ENCODE data around the gene SIDT1. TPM values are rescaled to one million over a fixed set of nuclear protein-coding genes. Genes with fewer than 3 reads are reported as not detected.

The SIDT1 gene
- total and polyA plus RNA-seq, 4 donors = 0.08 to 2.2 (median 0.82) TPM

DNA sequence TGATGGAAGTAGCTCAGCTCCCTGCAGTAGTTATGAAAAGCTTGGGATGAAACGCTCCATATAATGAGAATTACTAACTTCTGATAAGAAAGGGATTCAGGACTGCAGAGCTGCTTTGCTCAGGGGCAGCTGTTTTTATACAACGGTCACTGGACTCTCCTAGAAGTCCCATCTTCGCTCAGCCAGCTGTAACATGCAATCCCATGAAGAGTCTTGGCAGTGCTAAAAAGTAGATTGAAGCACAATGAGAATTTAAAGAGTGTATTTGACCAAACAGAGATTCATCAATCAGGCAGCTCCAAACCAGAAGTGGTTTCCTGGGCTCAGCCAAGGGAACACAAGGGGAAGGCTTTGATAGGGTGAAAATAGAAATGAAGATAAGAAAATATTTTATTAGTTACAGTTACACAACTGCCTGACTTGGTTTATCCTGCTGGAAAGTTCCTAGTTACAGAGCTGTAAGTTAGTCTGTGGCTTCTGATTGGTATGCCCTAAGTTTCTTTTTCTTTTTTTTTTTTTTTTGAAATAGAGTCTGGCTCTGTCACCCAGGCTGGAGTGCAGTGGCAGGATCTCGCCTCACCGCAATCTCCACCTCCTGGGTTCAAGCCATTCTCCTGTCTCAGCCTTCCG, 24.1 kb downstream of the SIDT1 start:
- no peak for TF ChIP-seq GABPA (IDR thresholded peaks at IDR 0.05 in 1 of 2, conservative IDR thresholded peaks at IDR 0.05 in 1 of 2)
- TF ChIP-seq YY1 (IDR thresholded peaks at IDR 0.05) = no peak
- TF ChIP-seq RAD21 (IDR thresholded peaks at IDR 0.05) = no peak
- no peak for TF ChIP-seq SP1 (IDR thresholded peaks at IDR 0.05)
- no peak for TF ChIP-seq NR2F2 (IDR thresholded peaks at IDR 0.05)
- TF ChIP-seq FOXA2 (IDR thresholded peaks at IDR 0.05) = no peak
- TF ChIP-seq, protein P1, sequence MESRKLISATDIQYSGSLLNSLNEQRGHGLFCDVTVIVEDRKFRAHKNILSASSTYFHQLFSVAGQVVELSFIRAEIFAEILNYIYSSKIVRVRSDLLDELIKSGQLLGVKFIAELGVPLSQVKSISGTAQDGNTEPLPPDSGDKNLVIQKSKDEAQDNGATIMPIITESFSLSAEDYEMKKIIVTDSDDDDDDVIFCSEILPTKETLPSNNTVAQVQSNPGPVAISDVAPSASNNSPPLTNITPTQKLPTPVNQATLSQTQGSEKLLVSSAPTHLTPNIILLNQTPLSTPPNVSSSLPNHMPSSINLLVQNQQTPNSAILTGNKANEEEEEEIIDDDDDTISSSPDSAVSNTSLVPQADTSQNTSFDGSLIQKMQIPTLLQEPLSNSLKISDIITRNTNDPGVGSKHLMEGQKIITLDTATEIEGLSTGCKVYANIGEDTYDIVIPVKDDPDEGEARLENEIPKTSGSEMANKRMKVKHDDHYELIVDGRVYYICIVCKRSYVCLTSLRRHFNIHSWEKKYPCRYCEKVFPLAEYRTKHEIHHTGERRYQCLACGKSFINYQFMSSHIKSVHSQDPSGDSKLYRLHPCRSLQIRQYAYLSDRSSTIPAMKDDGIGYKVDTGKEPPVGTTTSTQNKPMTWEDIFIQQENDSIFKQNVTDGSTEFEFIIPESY (IDR thresholded peaks at IDR 0.05) = no peak
- no peak for TF ChIP-seq REST (IDR thresholded peaks at IDR 0.05)
- TF ChIP-seq TAF1 (conservative IDR thresholded peaks at IDR 0.05) = no peak
- no peak for TF ChIP-seq HNF4G (IDR thresholded peaks at IDR 0.05)
- TF ChIP-seq, protein P2, sequence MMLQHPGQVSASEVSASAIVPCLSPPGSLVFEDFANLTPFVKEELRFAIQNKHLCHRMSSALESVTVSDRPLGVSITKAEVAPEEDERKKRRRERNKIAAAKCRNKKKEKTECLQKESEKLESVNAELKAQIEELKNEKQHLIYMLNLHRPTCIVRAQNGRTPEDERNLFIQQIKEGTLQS (IDR thresholded peaks at IDR 0.05) = no peak
- no peak for TF ChIP-seq FOXA1 (IDR thresholded peaks at IDR 0.05)
- no peak for TF ChIP-seq EGR1 (IDR thresholded peaks at IDR 0.05; ENCODE audit: low read depth in 2 of 2)
- TF ChIP-seq HNF4A (conservative IDR thresholded peaks at IDR 0.05) = no peak
- TF ChIP-seq, protein P3, sequence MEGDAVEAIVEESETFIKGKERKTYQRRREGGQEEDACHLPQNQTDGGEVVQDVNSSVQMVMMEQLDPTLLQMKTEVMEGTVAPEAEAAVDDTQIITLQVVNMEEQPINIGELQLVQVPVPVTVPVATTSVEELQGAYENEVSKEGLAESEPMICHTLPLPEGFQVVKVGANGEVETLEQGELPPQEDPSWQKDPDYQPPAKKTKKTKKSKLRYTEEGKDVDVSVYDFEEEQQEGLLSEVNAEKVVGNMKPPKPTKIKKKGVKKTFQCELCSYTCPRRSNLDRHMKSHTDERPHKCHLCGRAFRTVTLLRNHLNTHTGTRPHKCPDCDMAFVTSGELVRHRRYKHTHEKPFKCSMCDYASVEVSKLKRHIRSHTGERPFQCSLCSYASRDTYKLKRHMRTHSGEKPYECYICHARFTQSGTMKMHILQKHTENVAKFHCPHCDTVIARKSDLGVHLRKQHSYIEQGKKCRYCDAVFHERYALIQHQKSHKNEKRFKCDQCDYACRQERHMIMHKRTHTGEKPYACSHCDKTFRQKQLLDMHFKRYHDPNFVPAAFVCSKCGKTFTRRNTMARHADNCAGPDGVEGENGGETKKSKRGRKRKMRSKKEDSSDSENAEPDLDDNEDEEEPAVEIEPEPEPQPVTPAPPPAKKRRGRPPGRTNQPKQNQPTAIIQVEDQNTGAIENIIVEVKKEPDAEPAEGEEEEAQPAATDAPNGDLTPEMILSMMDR (IDR thresholded peaks at IDR 0.05; ENCODE audit: low read depth, low read length, missing input control) = no peak
- DNase-seq (ENCODE audit: low spot score) = no peak
- Histone ChIP-seq H3K9me3 (ENCODE audit: control insufficient read depth in 4 of 4, low read length in 3 of 4) (no peaks in the 10 kb centered on the region), H3K9ac (ENCODE audit: low read depth in 1 of 2, low read length in 2 of 2) (no peak overlapping the region), H3K4me3 (ENCODE audit: low read depth in 1 of 3, low read length in 3 of 3) (no peak overlapping the region), H3K4me1 (ENCODE audit: control insufficient read depth in 4 of 4, insufficient read depth in 4 of 4, low read length in 3 of 4) (no peaks in the 10 kb centered on the region), H3K27me3 (ENCODE audit: control insufficient read depth in 4 of 4, insufficient read depth in 4 of 4, low read length in 3 of 4) (no peaks in the 10 kb centered on the region), H3K27ac (ENCODE audit: low read depth in 1 of 2, low read length in 2 of 2) (no peak overlapping the region), H3K36me3 (ENCODE audit: control insufficient read depth in 4 of 4, insufficient read depth in 3 of 4, low read depth in 1 of 4, low read length in 3 of 4) (no peaks in the 10 kb centered on the region)
- WGBS = 88% methylated on average over 6 of the region's 6 CpGs

DNA sequence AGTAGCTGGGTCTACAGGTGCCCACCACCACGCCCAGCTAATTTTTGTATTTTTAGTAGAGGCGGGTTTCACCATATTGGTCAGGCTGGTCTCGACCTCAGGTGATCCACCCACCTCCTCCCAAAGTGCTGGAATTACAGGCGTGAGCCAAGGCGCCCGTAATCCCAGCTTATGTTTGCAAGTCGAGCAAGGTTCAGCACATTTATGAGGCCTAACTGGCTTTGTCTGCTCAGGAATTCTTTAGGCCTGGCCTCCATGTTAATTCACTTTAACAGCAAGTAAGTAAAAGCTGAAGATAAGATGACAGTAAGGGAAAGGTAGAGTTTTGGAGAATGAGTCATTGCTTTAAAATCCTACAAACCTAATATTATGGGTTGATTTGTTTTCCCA, 24.6 kb downstream of the SIDT1 start:
- H3K27me3 ChIP-seq (ENCODE audit: control insufficient read depth in 4 of 4, insufficient read depth in 4 of 4, low read length in 3 of 4) = no peaks in the 10 kb centered on the region
- WGBS = 91% methylated on average over 7 of the region's 7 CpGs

More for the DNA sequence above, 24.6 kb downstream of the SIDT1 start:
- no peak overlapping the region for H3K4me3 ChIP-seq (ENCODE audit: low read depth in 1 of 3, low read length in 3 of 3)
- no peaks in the 10 kb centered on the region for H3K4me1 ChIP-seq (ENCODE audit: control insufficient read depth in 4 of 4, insufficient read depth in 4 of 4, low read length in 3 of 4)
- H3K9ac ChIP-seq (ENCODE audit: low read depth in 1 of 2, low read length in 2 of 2) = no peak overlapping the region
- H3K36me3 ChIP-seq (ENCODE audit: control insufficient read depth in 4 of 4, insufficient read depth in 3 of 4, low read depth in 1 of 4, low read length in 3 of 4) = no peaks in the 10 kb centered on the region
- no peaks in the 10 kb centered on the region for H3K9me3 ChIP-seq (ENCODE audit: control insufficient read depth in 4 of 4, low read length in 3 of 4)
- H3K27ac ChIP-seq (ENCODE audit: low read depth in 1 of 2, low read length in 2 of 2) = no peak overlapping the region
- no peak for DNase-seq (ENCODE audit: low spot score)
- TF ChIP-seq GABPA (IDR thresholded peaks at IDR 0.05 in 1 of 2, conservative IDR thresholded peaks at IDR 0.05 in 1 of 2) = no peak
- no peak for TF ChIP-seq EGR1 (IDR thresholded peaks at IDR 0.05; ENCODE audit: low read depth in 2 of 2)
- TF ChIP-seq, protein P3 (IDR thresholded peaks at IDR 0.05; ENCODE audit: low read depth, low read length, missing input control) = no peak
- TF ChIP-seq JUND (IDR thresholded peaks at IDR 0.05) = no peak
- no peak for TF ChIP-seq SP1 (IDR thresholded peaks at IDR 0.05)
- no peak for TF ChIP-seq HNF4G (IDR thresholded peaks at IDR 0.05)
- TF ChIP-seq, protein P4, sequence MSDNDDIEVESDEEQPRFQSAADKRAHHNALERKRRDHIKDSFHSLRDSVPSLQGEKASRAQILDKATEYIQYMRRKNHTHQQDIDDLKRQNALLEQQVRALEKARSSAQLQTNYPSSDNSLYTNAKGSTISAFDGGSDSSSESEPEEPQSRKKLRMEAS (IDR thresholded peaks at IDR 0.05) = no peak

Measured in liver (tissue), 9 donors.